ENCODE results near the gene FBN1.

The FBN1 gene

DNA sequence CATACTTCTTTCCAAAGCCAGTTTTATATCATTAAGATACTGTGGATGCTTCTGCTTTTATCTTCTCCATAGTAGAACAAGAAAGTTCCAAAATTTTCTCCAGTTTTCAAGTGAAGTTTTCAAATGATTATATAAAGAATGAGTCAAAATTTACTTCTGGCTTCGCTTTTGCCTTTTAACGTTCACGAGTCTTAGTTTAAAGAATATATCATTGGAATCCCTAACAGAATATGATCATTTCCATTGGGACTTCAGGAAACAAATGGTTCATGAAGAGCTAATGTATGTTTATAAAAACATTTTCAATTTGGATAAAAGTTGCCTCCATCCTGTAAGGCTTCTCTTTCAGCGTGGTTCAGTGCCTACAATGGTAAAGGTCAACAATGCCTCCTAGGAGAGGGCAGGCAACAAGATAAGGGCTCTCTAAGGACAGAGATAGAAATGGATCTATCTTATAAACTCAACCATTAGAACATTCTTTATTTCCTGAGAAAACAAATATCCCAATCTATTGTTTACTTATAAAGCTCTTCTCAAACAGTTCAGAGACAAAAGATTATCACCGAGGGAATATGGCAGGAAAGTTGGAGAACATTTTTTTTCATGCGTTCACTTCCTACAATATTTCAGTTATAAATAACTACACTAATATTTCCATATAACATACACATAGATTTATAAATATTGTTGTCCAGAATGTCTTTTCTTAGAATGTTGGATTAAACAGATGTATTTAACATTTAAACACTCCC, 60.5 kb downstream of the FBN1 start:
- Mint-ChIP-seq H3K4me1 (ENCODE audit: low read depth) (no peaks in the 10 kb centered on the region), H3K27me3 (no peaks in the 10 kb centered on the region), H3K27ac (no peak overlapping the region), H3K4me3 (no peak overlapping the region), H3K36me3 (no peaks in the 10 kb centered on the region), H3K9me3 (ENCODE audit: low read depth) (no peaks in the 10 kb centered on the region)

DNA sequence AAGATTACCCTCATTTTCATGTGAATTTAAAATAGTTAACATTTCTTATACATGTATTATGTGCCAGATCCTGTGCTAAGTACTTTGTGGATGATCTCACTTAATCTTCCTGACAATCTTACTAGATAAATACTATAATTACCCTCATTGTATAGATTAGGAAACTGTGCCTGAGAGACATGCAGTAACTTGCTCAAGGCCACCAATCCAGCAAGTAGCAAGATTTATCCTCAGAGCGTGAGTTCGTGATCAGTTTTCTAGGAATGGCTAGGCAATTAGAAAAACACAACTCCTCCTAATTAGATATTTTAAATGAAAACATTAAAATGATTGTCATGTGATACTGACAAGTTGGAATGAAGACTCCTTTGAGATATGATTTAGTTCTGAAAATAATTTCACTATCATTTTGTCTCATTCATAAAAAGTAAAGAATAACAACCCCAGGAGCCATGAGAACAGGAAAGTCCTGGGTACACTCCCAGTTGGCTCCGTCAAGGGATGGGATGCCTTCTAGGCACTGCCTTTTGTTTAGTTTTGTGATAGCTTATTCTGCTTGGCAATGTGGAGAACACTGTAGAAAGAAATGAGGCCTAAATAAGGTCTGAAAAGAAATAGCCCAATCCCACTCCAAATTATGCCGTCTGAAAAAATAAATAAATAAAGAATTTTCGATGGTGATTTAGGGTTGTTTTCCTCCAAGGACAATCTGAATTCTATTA, 61.3 kb downstream of the FBN1 start:
- Mint-ChIP-seq H3K27me3 (no peaks in the 10 kb centered on the region), H3K4me3 (no peak overlapping the region), H3K4me1 (ENCODE audit: low read depth) (no peaks in the 10 kb centered on the region), H3K36me3 (no peaks in the 10 kb centered on the region), H3K9me3 (ENCODE audit: low read depth) (no peaks in the 10 kb centered on the region), H3K27ac (no peak overlapping the region)

DNA sequence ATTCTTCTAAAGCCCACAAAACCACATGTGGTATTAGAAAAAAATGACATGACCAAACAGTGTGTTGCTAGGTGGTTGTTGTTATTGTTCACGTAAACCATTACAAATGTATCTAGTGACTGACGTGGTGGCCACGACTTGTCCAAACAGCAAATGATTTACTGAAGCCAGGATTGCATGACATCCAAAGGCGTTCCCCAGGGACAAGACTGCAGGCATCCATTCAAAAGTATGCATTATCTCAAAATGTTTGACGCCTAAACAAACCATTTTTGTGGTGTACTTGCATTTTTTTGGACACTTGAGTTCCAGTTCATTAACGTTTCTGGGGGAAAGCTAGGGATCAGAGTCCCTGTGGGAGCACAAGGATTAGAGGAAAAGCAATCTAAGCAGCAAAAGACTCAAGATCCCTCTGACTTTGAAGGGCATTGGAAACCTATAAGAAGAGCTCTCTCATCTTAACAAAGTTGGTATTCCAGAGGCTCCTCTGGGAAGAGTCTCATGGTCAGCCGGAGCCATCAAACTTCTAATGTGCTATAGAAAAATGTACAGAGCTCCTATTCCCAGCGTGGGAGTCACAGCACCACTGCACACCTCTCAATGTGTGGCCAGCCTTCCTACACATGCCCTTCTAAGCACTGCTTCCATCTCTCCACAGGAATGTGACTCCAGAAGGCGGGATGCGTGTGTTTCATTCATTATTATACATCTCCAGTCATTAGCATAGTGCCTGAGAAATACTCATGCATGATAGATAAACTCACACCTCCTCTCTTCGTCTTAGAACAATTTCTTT, 62.9 kb downstream of the FBN1 start:
- Mint-ChIP-seq H3K4me3 (no peak overlapping the region), H3K36me3 (no peaks in the 10 kb centered on the region), H3K4me1 (ENCODE audit: low read depth) (no peaks in the 10 kb centered on the region), H3K27ac (no peak overlapping the region), H3K27me3 (no peaks in the 10 kb centered on the region), H3K9me3 (ENCODE audit: low read depth) (no peaks in the 10 kb centered on the region)

DNA sequence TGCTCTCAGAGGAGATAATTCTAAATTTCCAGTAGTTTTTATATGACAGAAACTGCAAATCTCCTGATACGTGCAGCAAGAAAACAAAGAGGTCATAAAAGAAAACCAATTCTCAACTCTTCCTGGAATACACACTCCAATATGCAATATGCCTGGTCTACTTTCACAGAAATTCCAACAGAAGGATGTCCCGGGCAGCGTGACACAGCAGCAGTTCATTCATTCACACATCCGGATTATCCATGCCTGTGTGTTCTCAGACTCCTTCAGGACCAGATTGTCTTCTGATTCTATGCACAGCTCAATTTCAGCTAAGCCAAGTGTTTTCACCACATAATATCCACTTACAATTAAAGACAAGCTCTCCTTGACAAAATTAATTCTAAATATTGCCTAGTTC, 64.3 kb downstream of the FBN1 start:
- no peaks in the 10 kb centered on the region for H3K27me3 Mint-ChIP-seq
- H3K4me3 Mint-ChIP-seq = no peak overlapping the region
- no peaks in the 10 kb centered on the region for H3K9me3 Mint-ChIP-seq (ENCODE audit: low read depth)
- no peaks in the 10 kb centered on the region for H3K4me1 Mint-ChIP-seq (ENCODE audit: low read depth)
- H3K36me3 Mint-ChIP-seq = no peaks in the 10 kb centered on the region
- H3K27ac Mint-ChIP-seq = no peak overlapping the region

DNA sequence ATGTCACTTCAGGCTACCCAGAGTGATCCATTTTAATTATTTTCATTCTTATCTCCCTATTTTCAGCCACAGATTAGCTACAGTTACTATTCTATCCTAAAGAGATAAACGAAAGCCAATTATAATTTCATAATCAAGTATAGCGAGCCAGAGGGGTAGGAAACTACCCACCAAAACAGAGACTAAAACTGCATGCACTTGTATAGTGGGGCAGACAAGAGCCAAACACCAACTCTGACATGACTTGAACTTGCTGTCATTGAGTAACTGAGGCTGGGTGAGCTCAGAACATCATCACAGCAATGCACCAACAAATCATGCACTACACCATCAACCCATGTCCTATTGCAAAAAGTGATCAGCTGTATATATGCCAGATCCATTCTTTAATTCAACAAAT, 64.8 kb downstream of the FBN1 start:
- Mint-ChIP-seq H3K9me3 (ENCODE audit: low read depth) (no peaks in the 10 kb centered on the region), H3K27me3 (no peaks in the 10 kb centered on the region), H3K4me3 (no peak overlapping the region), H3K36me3 (no peaks in the 10 kb centered on the region), H3K27ac (no peak overlapping the region), H3K4me1 (ENCODE audit: low read depth) (no peaks in the 10 kb centered on the region)

DNA sequence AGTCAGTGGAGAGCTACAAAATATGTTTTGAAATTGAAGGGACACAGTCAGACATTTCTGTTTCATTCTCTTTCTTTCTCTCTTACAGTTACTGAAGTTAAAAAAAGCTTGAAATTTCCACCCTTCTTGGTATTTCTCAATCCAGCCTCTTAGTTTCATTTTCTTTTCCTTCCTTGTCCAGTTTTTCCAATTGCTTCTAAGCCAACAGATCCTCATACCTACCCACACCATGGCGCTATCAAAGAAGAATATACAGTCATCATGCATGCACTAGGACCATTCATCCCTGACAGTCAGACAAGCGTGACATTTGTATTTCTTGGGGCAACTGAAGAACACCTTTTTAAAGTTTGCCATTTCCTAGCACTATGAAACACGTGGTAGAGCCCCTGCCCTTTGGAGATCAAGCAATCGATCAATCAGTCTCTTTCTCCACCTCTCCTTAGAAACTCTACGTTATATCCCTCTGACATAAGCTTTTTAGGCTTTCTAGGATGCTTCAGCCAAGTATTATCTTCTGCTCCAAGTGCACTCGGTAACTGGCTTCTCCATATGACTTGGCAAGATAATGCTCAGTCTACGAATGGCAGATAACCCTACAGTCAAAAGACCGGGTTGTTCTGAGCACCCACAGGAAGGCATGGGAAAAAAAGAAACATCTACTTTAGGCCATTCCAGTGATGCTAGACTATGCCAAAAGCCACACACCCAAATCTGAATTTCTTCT, 65.4 kb downstream of the FBN1 start:
- H3K4me1 Mint-ChIP-seq (ENCODE audit: low read depth) = no peaks in the 10 kb centered on the region
- H3K4me3 Mint-ChIP-seq = no peak overlapping the region
- no peaks in the 10 kb centered on the region for H3K9me3 Mint-ChIP-seq (ENCODE audit: low read depth)
- no peaks in the 10 kb centered on the region for H3K36me3 Mint-ChIP-seq
- no peak overlapping the region for H3K27ac Mint-ChIP-seq
- no peaks in the 10 kb centered on the region for H3K27me3 Mint-ChIP-seq

DNA sequence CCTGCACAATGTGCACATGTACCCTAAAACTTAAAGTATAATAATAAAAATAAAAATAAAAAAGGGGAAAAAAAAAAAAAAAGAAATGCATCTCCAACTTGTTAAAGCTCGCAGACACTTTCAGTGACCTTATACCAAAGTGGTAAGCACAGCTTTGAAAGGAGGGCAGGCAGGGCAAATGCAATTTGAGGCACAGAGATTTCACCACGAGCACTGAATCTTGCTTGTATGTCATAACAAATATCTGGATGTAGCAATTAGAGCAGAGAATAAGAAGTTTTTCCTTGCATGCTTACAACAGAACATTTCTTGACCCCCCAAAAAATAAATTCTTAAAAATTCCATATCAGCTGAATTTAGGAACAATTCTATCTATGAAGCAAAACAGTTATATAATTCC, 66.5 kb downstream of the FBN1 start:
- Mint-ChIP-seq H3K9me3 (ENCODE audit: low read depth) (no peaks in the 10 kb centered on the region), H3K27me3 (no peaks in the 10 kb centered on the region), H3K27ac (no peak overlapping the region), H3K36me3 (no peaks in the 10 kb centered on the region), H3K4me3 (no peak overlapping the region), H3K4me1 (ENCODE audit: low read depth) (no peaks in the 10 kb centered on the region)

DNA sequence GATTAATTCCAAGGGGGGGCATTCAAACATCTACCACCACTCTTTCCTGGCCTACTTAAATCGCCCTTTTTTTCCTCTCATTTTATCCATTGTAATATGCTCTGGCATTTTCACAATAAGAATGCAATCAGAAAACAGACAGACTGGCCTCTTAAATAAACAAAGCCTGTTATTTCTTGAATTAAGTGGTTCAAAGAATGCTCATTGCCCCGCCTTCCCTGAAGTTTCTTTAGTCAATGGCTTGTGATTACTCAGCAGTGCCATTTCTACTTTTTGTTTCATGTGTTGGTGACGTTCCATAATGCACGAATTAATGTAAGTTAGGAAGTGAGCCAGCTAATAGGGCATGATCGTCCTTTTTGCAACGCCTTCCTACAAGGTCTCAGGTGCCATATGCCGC, 68.0 kb downstream of the FBN1 start:
- Mint-ChIP-seq H3K4me3 (no peak overlapping the region), H3K27ac (no peak overlapping the region), H3K9me3 (ENCODE audit: low read depth) (no peaks in the 10 kb centered on the region), H3K27me3 (no peaks in the 10 kb centered on the region), H3K4me1 (ENCODE audit: low read depth) (no peaks in the 10 kb centered on the region), H3K36me3 (no peaks in the 10 kb centered on the region)

DNA sequence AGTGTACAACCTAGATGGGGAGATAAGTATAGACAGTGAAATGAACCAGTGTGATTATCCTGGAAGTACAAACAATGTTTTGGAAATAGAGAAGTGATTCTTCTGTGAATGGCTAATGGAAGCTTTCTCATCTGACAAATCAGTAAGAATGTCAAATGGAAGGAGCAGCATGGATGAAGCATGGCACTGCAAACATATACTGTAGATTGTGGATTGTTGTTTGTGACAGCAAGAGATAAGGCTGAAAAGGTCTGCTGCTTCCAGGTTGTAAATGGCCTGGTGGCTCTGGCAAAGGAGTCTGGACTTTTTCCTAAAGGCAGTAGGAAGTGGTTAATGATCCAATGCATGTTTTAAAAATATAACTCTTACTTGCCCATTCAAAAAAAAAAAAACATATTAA, 71.3 kb downstream of the FBN1 start:
- H3K27ac Mint-ChIP-seq = no peak overlapping the region
- no peaks in the 10 kb centered on the region for H3K27me3 Mint-ChIP-seq
- H3K4me3 Mint-ChIP-seq = no peak overlapping the region
- no peaks in the 10 kb centered on the region for H3K9me3 Mint-ChIP-seq (ENCODE audit: low read depth)
- no peaks in the 10 kb centered on the region for H3K36me3 Mint-ChIP-seq
- H3K4me1 Mint-ChIP-seq (ENCODE audit: low read depth) = no peaks in the 10 kb centered on the region

DNA sequence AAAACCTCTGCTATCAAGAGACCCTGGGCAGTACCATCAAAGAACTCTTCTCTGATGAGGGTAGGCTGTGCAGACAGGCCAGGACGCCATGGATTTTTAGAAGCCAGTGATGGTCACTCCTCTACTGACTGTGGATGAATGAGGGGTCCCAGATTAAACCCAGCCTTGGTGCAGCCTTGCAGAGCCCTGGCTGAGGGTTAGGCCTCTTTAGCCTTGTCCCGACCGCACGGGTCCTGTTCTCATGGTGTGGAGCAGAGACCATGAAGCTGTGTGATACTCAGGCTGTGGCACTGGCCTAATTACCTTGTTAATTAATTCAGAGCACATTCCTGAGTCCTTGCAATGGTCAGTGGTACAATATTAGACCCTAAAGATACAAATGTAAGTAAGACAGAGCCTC, 71.7 kb downstream of the FBN1 start:
- H3K27me3 Mint-ChIP-seq = no peaks in the 10 kb centered on the region
- no peaks in the 10 kb centered on the region for H3K9me3 Mint-ChIP-seq (ENCODE audit: low read depth)
- no peaks in the 10 kb centered on the region for H3K4me1 Mint-ChIP-seq (ENCODE audit: low read depth)
- no peaks in the 10 kb centered on the region for H3K36me3 Mint-ChIP-seq
- H3K4me3 Mint-ChIP-seq = no peak overlapping the region
- no peak overlapping the region for H3K27ac Mint-ChIP-seq

DNA sequence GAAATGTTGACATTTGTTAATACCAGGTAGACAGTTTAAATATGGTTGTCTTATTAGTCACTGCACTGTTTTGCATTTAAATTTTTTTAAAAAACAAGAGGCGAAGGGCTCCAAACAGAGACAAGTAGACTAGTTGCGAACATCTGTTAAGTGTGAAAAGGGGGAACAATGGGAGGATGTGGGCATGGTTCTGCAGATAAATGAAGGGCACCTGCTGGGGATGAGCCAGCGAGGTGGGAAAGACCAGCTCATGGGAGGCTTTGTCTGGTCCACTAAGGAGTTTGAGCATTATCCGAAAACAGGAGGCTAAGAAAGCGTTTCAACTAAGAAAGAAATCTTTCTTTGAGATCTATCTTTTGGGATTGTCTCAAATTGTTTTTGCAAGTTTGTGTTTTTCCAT, 72.7 kb downstream of the FBN1 start:
- Mint-ChIP-seq H3K36me3 (no peaks in the 10 kb centered on the region), H3K27me3 (no peaks in the 10 kb centered on the region), H3K9me3 (ENCODE audit: low read depth) (no peaks in the 10 kb centered on the region), H3K4me1 (ENCODE audit: low read depth) (no peaks in the 10 kb centered on the region), H3K27ac (no peak overlapping the region), H3K4me3 (no peak overlapping the region)

DNA sequence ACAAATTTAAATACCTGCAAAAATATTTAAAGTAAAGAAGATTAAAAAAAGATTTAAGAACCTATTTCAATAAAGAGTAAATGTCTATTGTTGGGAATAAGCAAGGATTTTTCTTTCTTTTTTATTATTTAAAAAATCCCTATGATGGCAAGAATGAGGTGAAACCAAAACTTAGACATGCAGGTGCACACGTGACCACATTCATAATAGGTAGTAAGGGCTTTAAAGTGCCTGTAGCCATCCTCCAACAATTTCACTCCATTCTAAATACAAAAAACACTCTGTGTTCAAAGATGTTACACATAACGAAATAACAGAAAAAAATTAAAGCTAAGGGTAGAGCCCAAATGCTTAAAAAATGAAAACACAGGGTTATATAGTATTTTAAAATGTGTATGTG, 74.0 kb downstream of the FBN1 start:
- H3K4me1 Mint-ChIP-seq (ENCODE audit: low read depth) = no peaks in the 10 kb centered on the region
- H3K9me3 Mint-ChIP-seq (ENCODE audit: low read depth) = no peaks in the 10 kb centered on the region
- no peak overlapping the region for H3K4me3 Mint-ChIP-seq
- H3K36me3 Mint-ChIP-seq = no peaks in the 10 kb centered on the region
- H3K27me3 Mint-ChIP-seq = no peaks in the 10 kb centered on the region
- H3K27ac Mint-ChIP-seq = no peak overlapping the region

DNA sequence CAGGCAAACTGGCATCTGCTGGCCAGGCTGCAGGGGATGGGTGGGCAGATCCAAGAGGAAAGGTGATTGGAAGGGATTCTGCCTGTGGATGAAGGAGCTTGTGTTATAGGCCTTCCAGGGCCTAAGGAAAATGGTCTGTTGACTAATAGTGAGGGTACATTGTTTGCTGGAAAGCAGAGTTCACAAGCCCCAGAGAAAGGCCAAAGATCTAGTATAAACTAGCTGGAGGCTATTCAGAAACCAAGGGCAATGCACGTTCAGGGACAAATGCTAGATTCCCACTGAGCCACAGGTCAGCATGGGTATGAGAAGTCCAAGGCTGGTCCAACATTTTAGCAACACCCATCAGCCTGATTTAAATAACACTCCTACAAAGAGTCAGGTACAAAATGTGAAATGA, 74.7 kb downstream of the FBN1 start:
- no peaks in the 10 kb centered on the region for H3K9me3 Mint-ChIP-seq (ENCODE audit: low read depth)
- no peak overlapping the region for H3K4me3 Mint-ChIP-seq
- no peaks in the 10 kb centered on the region for H3K27me3 Mint-ChIP-seq

DNA sequence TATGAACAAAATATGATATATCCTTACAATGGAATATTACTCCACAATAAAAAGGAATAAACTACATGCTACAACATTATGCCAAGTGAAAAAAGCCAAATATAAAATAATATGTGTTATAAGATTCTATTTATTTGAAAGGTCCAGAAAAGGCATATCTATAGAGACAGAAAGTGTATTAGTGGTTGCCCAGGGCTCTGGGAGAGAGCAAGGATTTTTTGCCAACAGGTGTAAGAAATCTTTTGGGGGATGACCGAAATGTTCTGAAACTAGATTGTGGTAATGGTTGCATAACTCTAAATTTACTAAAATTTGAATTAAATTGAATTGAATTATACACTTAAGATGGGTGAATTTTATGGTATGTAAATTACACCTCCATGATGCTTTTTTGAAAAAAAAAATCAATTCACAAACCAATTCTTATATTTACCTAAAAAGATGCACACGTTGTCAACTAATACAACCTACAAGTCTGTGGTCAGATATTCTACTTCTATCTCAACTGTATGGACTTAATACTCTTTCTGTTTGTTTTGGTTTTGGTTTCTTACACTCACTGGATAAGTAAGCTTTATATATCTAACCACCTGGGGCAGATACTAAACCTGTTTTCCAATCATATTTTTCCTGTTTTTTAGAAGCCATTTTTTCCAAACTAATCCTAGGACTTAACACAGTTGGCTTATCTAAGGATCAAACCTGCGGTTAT, 75.8 kb downstream of the FBN1 start:
- Mint-ChIP-seq H3K27me3 (no peaks in the 10 kb centered on the region), H3K4me1 (ENCODE audit: low read depth) (no peaks in the 10 kb centered on the region), H3K9me3 (ENCODE audit: low read depth) (no peaks in the 10 kb centered on the region), H3K4me3 (no peak overlapping the region), H3K27ac (no peak overlapping the region), H3K36me3 (no peaks in the 10 kb centered on the region)

More for the DNA sequence above, 74.7 kb downstream of the FBN1 start:
- no peaks in the 10 kb centered on the region for H3K4me1 Mint-ChIP-seq (ENCODE audit: low read depth)
- H3K36me3 Mint-ChIP-seq = no peaks in the 10 kb centered on the region
- H3K27ac Mint-ChIP-seq = no peak overlapping the region

Data from activated naive CD8-positive, alpha-beta T cell (primary cell).